MM.1S (cell line): ENCODE results near the gene PPP1R15A.

Experiments used
- EZH2 ChIP-seq: fragments of 300-600 bp; sonication (generic); optimal IDR thresholded peaks from 2 replicates; pipeline ENCODE3; 2017; ENCODE audit warnings: low read depth, mild to moderate bottlenecking, antibody characterized with exemption, low read length, mixed read lengths
- EZH2phosphoT487 ChIP-seq: fragments of 300-600 bp; sonication (generic); IDR thresholded peaks from 2 replicates; pipeline ENCODE4 v1.6.1; 2018; ENCODE audit warnings: antibody characterized with exemption, low read length
- TF ChIP-seq, protein P1 (sequence below): fragments of 300-600 bp; sonication (generic); IDR thresholded peaks from 2 replicates; pipeline ENCODE4 v1.5.1; 2016; ENCODE audit warnings: antibody characterized with exemption, low read length, mixed read lengths

DNA sequence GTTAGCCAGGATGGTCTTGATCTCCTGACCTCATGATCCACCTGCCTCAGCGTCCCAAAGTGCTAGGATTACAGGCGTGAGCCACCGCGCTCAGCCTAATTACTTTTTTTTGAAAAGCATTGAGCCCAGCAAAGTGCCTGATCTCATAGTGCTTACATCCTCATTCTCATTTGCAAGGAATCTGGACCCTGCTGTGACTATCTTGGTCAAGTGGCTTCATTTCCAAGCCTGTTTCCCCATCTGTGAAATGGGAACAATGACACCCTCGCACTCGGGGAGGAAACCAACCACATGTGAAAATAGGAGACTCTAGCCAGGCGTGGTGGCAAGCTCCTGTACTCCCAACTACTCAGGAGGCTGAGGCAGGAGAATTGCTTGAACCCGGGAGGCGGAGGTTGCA lies 2.2 kb upstream of the PPP1R15A start:
- TF ChIP-seq, protein P1, sequence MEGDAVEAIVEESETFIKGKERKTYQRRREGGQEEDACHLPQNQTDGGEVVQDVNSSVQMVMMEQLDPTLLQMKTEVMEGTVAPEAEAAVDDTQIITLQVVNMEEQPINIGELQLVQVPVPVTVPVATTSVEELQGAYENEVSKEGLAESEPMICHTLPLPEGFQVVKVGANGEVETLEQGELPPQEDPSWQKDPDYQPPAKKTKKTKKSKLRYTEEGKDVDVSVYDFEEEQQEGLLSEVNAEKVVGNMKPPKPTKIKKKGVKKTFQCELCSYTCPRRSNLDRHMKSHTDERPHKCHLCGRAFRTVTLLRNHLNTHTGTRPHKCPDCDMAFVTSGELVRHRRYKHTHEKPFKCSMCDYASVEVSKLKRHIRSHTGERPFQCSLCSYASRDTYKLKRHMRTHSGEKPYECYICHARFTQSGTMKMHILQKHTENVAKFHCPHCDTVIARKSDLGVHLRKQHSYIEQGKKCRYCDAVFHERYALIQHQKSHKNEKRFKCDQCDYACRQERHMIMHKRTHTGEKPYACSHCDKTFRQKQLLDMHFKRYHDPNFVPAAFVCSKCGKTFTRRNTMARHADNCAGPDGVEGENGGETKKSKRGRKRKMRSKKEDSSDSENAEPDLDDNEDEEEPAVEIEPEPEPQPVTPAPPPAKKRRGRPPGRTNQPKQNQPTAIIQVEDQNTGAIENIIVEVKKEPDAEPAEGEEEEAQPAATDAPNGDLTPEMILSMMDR, result no peak
- TF ChIP-seq EZH2phosphoT487 (no peak), EZH2 (no peak)
